ENCODE measurements around the gene PLCH2.

PLCH2 gene

DNA sequence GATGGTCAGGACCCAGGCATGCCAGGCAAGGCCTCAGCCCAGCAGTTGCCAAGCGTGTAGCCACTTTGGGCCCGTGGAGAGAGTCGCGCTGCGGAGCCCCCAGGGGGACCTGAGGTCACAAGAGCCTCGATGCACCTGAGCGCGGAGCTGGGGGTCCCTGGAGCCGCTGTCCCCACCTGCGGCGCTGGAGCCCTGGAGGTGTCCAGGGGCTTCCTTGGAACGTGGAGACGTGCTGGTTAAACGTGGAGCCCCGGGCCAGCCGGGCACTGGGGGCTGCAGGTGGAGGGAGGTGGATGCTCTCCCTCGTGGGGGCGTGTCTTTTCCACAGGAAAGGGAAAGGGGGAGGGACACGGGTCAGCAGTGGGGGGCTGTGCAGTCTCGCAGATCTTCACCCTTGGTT lies 3.1 kb downstream of the PLCH2 start:
- DNase-seq = no peak

DNA sequence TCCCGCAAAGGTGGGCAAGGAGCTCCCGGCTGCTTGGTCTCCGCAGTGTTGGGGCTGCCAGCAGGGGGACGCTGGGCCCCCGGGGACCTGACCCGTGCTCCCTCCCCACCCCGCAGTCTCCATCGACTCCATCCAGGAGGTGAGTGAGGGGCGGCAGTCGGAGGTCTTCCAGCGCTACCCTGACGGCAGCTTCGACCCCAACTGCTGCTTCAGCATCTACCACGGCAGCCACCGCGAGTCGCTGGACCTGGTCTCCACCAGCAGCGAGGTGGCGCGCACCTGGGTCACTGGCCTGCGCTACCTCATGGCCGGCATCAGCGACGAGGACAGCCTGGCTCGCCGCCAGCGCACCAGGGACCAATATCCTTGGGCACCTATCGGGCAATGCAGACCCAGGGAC lies 3.5 kb downstream of the PLCH2 start:
- DNase-seq = no peak

DNA sequence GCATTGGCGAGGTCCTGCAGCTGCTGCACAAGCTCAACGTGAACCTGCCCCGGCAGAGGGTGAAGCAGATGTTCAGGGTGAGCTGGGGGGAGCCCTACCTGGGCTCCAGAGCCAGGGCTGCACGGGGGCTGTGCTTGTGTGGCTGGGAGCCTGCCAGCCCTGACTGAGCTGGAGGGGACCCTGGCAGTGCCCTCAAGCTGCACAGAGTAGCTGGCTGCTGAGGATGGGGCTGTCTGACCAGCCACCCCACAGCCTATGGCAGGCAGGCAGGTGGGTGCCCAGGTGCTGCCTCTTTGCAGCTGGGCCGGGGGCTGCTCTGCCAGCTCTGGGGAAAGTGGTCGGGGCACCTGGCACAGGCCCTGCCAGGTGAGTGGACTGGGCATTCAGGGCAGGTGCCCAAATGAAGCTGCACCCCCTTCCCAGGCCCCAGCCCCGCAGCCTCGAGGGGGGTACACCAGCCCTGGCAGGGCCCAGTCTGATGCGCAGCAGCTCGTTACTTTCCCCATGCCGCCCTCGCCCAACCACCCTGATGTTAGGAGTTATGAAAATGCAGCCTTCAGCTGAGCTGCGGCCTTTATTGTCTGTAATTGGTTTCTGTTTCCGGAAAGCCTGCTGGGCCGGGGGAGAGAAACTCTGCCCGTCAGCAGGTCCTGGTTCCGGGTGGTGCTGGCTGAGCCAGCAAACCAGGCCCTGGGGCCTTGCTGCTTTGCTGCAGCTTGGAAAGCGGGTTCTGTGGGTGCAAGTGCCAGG lies 4.3 kb downstream of the PLCH2 start:
- no peak for DNase-seq

DNA sequence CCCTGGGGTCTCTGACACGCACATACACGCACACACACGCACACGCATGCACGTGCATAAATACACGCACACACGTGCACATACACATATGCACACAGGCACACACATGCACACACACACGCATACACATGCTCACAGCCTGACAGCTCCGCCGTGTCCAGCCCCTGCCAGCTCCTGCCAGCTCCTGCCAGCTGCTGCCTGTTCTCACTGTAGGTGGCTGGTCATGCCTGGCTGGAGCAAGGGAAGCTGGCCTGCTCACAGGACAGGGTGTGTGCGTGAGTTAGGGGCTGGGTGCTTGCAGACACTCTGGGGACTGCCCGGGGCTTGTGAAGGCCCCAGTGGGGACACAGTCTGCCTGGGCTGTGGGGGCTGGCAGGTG lies 4.9 kb downstream of the PLCH2 start:
- DNase-seq = no peak

DNA sequence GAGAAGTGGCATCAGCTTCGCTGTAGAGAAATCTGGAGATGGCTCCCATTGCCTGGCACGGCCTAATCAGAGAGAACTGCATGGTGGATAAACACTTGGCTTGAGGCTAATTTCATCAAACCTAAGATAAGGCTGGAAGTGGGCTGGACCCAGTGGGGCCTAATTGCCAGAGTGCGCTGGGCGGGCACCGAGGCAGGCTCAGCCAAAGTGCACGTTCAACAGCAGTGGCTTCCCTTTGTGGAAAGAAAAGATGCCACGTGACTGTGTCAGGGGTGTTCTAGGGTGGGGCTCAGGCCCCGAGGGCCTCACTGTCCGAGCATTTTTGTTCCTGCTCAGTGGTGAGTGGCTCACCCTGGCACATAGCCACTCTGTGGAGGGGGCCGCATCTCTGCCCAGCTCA lies 5.8 kb downstream of the PLCH2 start:
- no peak for DNase-seq

DNA sequence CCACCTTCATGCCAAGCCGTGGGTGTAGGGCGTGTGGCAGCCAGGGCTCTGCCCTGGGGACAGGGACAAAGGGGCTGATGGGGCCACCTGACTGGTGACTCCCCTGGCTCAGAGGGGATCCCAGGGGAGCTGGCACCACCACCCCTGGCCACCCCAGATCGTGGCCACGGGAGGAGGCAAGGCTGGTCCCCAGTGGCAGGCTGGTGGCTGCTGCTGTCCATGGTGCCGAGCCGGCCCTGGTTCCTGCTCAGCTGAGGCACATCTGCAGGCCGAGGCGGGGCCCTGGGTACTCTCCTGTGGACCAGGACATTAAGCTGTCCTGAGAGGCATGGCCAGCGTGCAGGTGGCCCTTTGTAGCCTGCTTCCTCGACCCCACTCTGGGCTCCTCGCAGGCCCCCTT lies 6.5 kb downstream of the PLCH2 start:
- DNase-seq = no peak

DNA sequence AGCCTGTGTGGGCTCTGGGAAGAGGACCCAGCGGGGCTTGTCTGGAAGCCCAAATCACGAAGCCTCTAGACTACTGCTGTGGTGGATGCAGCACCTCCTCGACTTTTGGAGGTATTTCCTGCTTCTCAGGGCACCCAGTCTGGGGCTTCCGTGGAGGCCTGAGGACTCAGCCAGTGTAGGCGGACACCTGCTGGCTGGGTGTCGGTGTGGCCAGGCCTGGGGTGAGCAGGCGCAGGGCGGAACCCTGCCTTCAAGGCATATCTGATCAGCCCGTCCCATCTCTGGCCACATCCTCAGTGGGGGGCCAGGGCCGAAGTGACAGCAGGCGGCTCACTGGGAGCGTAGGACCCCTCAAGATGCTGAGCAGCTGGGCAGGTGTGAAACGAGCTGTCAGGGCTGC lies 6.9 kb downstream of the PLCH2 start:
- DNase-seq = no peak

DNA sequence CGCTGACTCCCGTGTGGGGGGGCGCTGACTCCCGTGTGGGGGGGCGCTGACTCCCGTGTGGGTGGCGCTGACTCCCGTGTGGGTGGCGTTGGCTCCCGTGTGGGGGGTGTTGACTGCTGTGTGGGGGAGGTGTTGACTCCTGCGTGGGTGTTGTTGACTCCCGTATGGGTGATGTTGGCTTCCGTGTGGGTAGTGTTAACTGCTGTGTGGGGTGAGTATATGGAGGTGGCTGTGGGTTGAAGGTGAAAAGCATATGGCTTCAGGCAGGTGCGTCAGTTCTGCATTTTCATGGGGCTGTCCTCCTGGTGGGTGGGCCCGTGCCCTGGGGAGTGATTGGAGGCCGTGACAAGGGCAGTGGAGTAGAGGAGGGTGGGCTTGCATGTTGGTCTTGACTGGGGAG lies 7.9 kb downstream of the PLCH2 start:
- no peak for DNase-seq

DNA sequence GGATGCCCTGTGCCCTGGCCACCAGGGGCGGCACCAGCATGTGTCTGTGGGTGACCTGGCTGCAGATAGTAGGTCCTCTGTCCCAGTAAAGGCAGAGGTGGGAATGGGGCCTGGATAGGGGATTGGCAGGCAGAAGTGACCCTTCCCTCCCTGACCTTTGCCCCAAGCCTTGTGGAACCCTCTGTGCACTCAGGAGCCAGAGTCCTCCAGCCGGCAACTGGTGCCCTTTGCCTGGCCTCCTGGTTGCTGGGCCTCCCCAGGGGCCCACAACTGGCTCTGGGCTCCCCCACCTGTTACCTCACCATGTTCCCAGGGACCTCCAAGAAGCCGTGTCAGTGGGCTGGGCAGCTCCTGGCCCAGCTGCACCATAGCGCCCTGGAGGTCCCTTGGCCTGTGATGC lies 10.0 kb downstream of the PLCH2 start:
- no peak for DNase-seq

DNA sequence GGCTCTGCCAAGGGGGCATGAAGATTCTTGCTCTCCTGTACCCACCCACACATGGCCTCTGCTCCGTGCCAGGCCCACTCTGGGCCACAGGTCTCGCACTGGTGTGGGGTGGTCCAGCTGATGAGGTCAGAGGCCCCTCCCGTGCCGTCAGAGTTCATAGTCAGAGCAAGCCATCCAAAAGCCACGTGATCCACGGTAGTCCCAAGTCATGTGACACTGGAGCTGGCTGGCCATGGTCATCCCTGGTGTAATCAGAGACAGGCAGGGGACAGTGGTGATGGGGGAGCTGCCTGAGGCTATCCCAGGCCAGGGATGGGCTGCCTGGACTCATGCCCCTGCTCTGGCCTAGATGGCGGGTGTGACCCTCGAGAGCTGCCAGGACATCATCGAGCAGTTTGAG lies 10.5 kb downstream of the PLCH2 start:
- DNase-seq = no peak

DNA sequence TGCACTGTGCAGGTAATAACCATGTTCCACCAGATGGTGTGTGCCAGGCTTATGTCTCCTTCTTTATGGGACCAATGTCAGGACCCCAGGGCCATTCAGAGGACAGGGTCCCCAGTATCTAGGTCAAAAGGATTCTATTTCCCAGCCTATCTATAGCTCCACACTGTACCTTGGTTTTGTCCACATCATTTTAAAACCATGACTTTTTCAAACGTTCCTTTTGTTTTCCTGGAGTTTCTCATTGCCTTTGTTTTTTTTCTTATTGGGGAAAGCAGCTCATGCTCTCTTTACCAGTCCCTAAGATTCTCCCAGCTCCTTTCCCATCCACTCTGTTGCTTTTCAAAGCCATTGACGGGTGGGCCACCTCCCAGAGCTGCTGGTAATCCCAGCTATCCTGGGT lies 12.6 kb downstream of the PLCH2 start:
- DNase-seq = no peak

DNA sequence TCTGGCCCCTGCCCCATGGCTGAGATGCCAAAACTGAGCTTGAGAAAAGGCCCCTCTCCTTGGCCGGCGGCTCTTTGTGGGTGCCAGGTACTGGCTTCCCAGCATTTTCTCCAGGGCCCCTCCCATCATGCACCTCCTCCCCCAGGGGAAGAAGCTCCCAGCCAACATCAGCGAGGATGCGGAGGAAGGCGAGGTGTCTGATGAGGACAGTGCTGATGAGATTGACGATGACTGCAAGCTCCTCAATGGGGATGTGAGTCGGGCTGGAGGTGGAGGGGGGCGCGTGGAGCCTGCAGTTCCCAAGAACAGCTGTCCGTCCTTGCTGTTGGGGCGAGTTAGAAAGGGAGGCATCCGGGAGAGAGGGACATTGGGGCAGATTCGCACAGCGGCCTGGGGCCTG lies 13.5 kb downstream of the PLCH2 start:
- no peak for DNase-seq

DNA sequence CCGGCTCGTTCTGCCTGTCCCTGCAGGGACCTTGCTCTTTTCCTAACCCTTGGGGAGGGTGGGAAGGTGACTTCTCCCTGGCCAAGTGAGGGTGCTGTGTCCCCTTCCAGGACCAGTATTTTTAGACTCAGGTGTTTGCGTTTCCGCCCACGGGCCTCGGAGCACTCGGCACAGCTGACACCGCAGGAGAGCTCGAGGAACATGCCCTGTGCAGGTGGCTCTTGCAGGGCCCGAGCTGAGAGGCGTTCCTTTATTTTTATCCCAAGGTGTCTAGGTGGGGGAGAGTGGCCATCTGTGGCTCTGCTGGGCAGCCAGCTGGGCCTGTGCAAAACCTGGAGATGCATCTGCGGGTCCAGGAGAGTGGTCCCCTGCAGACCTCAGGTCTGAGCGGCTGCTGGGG lies 16.0 kb downstream of the PLCH2 start:
- no peak for DNase-seq

DNA sequence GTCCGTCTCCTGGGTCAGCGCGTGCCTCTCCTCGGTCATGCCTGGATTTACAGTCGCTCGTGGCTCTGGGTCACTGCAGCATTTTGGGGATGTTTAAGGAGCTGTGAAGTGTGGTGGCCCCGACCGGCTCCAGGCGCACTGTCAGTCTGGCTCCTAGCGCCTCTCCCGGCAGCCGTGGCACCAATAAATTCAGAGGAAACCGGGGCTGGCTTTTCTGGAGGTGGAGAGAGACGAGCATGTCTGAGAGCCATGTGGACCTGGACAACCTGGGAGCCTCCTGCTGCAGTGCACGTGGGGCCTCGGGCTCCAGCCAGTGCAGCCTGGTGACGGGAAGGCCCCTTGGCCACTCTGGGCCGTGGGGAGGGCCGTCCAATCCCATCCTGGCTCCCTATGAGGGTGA lies 17.1 kb downstream of the PLCH2 start:
- DNase-seq = no peak

DNA sequence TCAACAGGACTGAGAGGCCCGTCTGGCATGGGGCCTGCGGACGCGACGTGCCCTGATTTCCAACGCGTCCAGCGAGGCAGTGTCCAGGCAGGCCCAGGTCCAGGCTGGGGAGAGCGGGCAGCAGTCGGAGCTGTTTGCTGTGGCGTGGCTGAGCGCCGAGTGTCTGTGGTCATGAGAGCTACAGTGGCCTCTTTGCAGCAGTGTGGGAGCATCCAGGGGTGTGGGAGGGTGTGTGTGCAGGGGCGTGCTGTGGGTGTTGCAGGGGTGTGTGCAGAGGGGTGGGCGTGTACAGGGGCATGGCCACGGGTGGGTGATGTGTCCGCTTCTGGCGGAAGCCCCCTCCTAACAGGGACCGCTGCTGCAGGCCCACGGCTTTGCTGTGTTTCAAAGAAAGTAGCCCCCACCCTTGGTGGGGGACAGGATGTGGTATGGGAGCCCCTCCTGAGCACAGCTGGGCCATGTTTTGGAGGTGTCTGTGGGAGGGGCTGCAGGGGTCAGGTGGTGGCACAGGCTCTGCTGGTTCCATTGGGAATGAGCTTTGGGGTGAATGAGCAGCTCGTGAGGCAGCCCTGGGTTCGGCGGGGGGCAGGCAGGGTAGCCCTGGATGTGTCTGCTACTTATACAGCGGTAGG lies 17.7 kb downstream of the PLCH2 start:
- DNase-seq = peak; percentile 28

DNA sequence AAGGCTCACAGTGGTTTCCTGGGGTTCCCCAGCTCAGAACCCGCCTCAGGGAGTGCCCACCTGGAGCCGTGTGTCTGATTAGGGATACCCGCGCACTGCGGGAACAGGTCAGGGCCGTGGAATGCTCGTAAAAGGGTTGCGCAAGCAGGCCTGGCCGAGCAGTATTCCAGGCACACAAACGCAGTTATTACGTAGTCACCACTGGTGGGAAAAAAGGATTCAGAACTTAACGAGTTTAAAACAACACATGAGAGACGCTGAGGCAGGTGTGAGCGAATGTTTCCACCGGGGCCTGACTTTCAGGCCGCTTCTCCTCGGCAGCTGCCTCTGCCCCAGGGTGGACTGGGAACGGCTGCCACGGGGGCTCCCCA lies 18.2 kb downstream of the PLCH2 start:
- no peak for DNase-seq

DNA sequence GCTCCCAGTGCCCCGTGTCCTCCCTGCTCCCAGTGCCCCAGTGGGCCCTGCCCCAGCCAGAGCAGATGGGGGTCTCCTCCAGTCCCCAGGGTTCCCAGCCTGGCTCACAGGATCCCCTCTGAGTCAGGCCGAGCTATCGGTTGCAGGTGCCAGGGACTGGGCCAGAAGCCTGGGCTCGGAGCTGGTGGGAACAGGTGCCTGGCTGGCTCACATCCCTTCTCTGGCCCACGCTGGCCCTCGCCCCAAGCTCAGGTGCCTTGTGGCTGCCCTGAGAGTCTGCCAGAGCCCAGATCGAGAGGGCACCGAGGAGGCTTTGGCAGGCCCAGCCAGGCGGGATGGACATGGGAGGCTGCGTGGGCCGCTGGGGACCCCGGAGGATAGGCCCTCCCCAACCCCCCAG lies 18.9 kb downstream of the PLCH2 start:
- no peak for DNase-seq

DNA sequence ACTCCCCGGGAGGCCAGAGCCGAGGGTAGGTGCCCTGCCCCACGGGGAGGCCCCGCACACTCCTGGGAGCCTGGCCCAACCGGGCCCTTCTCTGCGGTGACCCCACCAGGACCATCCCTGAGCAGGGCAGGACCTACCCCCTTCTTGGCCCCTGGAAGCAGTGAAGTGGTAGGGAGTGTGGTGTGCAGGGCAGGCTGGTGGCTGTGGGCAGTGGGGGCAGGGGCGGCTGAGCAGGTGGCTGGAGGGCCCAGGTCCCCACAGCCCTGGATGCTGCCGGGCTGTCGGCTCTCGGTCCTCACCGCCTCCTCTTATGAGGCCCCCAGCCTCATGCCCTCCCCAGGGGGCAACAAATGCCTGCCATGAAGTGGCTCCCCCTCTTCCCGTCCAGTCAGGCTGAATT lies 19.5 kb downstream of the PLCH2 start:
- no peak for DNase-seq

DNA sequence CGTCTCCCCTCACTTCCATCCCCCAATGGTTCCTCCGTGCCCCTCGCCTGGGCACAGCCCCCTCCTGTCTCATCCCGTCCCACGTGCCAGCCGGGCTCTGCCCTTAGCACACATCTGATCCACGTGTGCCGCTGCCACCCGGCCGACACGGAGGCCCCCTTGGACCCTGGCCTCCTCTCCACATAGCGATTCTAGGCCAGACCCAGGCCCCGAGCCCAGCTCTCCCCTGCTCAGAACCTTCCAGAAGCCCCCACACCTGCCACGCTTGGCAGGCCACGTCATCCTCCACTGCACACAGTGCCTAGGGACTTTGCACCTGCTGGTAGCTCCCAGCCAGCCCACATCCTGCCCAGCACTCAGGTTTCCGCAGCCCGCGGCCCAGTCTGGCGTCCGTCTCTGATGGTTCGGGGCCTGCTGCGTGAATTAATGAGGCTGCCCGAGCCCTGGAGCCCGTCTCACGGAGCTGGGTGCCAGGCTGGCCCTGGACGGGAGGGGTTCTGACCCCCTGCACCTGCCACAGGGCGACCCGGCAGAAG lies 20.1 kb downstream of the PLCH2 start:
- peak; percentile 54 for DNase-seq

DNA sequence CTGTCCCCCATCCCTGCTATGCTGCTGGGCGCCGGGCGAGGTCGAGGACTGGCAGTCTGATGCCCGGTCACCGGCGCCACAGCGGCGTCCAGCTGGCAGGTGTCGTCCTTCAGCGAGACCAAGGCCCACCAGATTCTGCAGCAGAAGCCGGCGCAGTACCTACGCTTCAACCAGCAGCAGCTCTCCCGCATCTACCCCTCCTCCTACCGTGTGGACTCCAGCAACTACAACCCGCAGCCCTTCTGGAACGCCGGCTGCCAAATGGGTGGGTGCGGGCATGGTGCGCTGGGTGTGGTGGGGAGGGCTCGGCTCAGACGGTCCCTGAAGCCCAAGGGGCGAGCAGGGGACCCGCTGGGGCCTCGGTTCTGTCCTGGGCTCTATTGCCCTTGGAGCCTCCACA lies 20.7 kb downstream of the PLCH2 start:
- no peak for DNase-seq

DNA sequence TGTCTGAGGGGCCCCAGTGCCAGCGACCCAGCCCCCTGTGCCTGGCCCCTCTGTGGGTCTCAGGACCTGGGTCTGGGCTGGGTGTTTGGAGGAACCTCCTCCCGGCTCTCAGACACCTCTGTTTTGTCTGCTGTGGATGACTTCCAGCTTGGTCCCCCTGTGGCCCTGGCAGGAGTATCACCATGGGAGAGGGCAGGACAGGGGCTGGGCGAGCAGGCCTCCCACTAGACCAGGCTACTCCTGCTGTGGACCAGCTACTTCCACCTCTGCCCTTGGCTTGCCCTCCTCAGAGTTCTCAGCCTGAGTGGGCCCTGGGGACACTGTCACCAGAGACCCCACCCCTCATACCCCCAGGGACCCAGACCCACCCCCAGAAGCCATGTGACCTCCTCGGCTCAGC lies 21.8 kb downstream of the PLCH2 start:
- DNase-seq = no peak

DNA sequence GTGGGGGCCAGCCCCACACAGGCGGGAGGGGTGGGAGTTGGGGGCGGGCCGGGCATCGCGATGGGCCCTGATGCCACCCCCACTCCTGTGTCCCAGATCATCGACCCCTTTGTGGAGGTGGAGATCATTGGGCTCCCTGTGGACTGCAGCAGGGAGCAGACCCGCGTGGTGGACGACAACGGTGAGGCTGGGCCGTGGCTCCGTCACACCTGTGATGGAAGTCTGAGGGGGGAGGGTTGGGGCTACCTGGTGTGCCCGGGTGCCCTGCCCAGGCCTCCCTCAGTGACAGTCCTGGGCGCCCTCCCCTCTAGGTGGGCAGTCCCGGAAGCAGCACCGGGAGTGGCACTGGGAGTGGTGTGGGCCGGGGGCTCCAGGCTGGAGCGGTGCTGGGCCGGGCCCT lies 22.6 kb downstream of the PLCH2 start:
- no peak for DNase-seq

DNA sequence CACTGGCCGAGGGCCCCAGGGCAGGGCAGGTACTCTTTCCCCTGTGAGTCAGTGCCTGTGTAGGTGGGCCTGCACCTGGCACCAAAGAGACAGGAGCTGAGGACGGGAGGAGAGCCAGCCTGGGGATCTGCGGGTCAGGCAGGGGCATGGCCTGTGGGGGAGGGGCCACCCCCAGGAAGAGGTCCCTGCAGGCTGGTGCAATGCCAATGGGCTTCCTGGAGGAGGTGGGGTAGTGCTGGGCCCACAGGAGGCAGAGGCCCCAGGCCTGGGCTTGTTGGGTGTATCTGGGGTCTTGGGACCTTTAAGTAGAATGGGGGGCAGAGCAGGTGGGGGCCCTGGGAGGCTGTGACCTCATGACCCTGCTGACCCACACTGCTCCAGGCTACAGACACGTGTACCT lies 23.2 kb downstream of the PLCH2 start:
- no peak for DNase-seq

DNA sequence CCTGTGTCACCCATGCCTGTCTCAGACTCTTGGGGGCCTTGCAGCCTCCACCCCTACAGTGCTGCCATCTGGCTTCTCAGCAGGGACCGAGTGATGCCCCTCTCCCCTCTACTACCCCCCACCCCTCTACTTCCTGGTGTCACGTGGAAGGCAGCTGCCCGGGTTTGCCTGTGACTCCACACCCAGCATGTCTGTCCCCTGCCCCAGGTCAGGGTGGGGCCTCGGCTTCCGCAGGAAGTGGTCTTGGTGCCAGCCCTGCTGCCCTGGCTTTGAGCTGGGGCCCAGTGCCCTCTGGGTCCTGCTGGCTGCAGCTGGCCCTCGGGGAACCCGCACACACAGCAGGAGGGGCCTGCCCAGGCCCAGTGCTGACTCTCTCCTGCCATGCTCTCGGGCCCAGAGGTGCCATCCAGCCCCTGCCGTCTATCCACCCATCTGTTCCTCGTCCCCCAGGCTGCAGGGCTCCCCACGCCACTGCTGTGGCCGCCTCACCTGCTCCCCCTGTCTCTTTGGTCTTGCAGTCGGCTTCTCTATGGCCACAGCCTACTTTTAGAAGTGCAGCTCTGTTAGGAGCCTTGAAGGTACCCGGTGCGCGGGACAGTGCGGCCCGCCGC lies 24.0 kb downstream of the PLCH2 start:
- DNase-seq = peak; percentile 40
